ENCODE measurements around the gene CARD18.

CARD18 gene

DNA sequence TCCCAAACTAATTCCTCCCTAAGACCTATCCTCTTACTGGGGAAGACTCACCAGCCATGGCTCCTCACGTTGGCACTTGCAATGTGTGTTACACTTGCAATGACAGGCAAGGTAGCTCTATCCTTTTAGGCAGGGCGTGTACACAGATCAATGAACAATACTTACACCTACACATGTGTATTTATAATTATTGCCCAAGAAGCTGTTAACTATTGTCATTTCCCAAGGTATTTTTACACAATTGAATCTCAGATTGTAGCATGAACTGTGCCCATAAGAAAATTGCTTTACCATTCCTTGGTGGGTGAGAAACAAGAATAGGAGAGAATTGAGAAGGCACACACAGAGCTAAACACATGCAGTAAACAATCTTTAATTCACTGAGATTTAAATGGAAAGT, at the start of gene CARD18:
TSS of gene CARD18 (minus strand) at position 101 of the 400 bp plus-strand sequence. CDS start at position 58, 43 bp downstream.
- in situ Hi-C loops (cut with MboI; ENCODE audit: low sequenced_read_pairs) = no loop called here

GRCh38 chr11:105183987-105184386, 44.4 kb upstream of the CARD18 start:
- in situ Hi-C loops (cut with MboI; ENCODE audit: low sequenced_read_pairs) = no loop called here

DNA sequence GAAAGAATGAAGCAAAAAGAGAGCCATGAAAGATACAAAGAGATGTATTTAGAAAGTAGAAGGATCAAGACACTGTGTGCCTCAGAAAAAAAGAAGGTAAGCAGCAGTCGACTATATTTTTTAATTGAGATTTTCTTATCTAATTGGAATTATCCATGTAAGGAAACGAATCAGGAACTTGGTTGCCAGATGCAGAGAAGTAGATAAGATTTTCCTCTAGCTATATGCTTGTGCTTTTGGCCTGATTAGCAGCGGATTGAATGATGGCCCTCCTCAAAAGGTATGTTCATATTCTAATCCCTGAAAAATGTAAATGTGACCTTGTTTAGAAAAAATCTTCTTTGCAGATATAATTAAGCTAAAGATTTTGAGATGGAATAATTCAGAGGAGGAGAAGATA, 43.9 kb upstream of the CARD18 start:
- in situ Hi-C loops (cut with MboI; ENCODE audit: low sequenced_read_pairs) = no loop called here

GRCh38 chr11:105181521-105181920, 42.0 kb upstream of the CARD18 start:
- in situ Hi-C loops (cut with MboI; ENCODE audit: low sequenced_read_pairs) = no loop called here

GRCh38 chr11:105181100-105181499, 41.5 kb upstream of the CARD18 start:
- in situ Hi-C loops (cut with MboI; ENCODE audit: low sequenced_read_pairs) = no loop called here

- in situ Hi-C loops (cut with MboI; ENCODE audit: low sequenced_read_pairs) = no loop called here
Measured at GRCh38 chr11:105179542-105180278, 40.1 kb upstream of the CARD18 start.

DNA sequence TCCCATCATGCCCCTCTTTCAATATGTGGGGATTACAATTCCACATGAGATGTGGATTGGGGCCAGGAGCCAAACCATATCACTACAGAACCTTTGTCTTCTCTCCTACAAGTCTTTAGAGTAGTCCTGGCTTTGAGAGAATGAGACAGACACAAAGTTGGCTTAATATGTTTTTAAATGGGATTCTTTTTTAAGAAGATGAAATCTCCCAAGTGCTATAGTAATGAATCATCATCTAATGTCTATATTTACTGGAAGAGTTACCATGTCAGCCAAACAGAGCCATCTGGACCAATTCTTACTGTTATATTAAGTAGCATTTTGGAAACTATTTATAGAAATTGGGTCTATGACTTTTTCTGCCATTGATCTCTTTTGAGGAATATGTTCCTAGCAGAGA, 38.1 kb upstream of the CARD18 start:
- in situ Hi-C loops (cut with MboI; ENCODE audit: low sequenced_read_pairs) = no loop called here

- in situ Hi-C loops (cut with MboI; ENCODE audit: low sequenced_read_pairs) = no loop called here
Measured at GRCh38 chr11:105168457-105168856, 28.9 kb upstream of the CARD18 start.

DNA sequence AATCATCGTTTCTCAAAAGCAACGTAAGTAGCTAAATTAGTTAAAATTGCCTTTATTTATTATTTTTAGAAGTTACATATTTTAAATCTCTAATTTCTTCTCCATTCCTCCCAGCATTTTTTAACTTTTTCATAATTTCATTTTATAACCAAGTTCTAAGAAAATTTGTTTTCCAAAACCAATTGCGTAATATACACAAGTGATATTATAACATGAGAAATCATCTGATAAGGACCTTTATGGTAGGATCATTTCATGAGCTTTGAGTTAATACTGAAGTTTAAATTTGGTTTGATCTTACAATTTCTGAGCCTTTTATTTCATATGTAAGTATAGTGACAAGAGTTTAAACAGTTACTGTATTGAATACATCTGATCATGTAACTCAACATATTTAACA, 27.7 kb upstream of the CARD18 start:
- in situ Hi-C loops (cut with MboI; ENCODE audit: low sequenced_read_pairs) = no loop called here

DNA sequence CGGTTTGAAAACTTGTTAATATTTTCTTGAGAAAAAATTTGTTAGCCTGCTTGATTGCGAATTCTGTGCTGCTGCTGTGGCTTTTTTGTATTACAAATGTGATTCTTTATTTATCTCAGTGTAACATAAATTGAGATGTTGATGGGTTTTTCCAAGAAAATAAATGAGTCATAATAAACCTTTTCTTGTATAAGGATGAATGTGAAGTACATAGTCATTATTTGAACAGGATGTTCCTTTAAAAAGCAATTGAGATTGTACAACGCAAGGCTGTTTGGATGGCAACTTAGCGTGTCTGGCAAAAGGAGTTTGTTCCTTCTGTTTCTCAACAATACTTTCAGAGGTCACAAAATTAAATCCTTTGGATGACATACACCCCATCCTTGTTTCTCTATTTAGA, 24.6 kb upstream of the CARD18 start:
- in situ Hi-C loops (cut with MboI; ENCODE audit: low sequenced_read_pairs) = no loop called here

- in situ Hi-C loops (cut with MboI; ENCODE audit: low sequenced_read_pairs) = no loop called here
Measured at GRCh38 chr11:105162506-105162905, 22.9 kb upstream of the CARD18 start.

DNA sequence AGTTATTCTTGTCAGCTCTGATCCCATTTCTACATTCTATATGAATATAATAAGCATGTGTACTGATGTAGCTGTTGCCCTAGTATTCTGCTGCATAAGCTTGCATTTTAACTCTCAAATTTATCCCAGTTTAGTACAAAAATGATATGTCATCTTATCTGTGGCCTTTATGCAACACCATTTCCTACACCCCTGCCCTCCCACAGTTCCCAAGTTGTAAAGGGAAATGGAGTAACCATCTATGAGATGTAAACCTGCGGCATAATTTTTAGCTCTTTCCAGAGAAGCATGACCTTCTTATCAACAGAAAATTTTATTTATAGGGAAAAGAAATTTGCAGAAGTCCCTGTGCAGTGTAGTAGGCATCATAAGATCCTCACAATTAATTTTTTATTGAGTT, 18.9 kb upstream of the CARD18 start:
- in situ Hi-C loops (cut with MboI; ENCODE audit: low sequenced_read_pairs) = no loop called here

GRCh38 chr11:105156720-105157119, 17.2 kb upstream of the CARD18 start:
- in situ Hi-C loops (cut with MboI; ENCODE audit: low sequenced_read_pairs) = no loop called here

- in situ Hi-C loops (cut with MboI; ENCODE audit: low sequenced_read_pairs) = no loop called here
Measured at GRCh38 chr11:105156231-105156630, 16.7 kb upstream of the CARD18 start.

GRCh38 chr11:105155679-105156078, 16.1 kb upstream of the CARD18 start:
- in situ Hi-C loops (cut with MboI; ENCODE audit: low sequenced_read_pairs) = no loop called here

GRCh38 chr11:105153392-105153791, 13.8 kb upstream of the CARD18 start:
- in situ Hi-C loops (cut with MboI; ENCODE audit: low sequenced_read_pairs) = no loop called here

DNA sequence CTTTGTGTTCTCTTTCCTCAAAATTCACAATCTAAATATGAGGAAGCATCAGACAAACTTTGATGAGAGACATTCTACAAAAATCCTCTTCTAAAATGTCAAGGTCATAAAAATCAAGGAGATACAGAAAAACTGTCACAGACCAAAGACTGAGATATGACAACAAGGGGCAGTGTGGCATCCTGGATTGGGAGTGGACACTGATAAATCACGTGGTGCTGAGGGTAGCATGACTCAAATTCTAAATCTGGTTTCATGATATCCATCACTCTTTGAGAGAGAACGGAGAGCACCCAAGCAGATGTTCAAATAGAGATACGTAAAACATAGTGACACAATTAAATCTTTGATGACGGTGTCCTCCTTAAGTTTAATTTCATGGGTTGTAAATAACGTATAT, 13.0 kb upstream of the CARD18 start:
- in situ Hi-C loops (cut with MboI; ENCODE audit: low sequenced_read_pairs) = no loop called here

DNA sequence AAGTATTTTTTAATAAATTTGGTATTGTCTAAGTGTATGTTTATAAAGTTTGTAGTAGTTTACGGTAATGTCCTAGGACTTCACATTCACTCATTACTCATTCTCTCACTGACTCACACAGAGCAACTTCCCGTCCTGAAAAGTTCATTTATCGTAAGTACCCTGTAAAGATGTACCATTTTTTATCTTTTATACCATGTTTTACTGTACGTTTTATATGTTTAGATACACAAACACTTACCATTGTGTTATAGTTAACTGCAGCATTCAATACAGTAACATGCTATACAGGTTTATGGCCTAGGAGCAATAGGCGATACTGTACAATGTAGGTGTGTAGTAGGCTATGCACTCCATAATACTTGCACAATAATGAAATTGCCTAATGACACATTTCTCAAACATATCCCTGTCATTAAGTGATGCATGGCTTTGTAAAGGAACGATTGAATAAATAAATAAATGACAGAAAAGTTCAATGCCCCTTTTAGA, 12.5 kb upstream of the CARD18 start:
- in situ Hi-C loops (cut with MboI; ENCODE audit: low sequenced_read_pairs) = no loop called here

DNA sequence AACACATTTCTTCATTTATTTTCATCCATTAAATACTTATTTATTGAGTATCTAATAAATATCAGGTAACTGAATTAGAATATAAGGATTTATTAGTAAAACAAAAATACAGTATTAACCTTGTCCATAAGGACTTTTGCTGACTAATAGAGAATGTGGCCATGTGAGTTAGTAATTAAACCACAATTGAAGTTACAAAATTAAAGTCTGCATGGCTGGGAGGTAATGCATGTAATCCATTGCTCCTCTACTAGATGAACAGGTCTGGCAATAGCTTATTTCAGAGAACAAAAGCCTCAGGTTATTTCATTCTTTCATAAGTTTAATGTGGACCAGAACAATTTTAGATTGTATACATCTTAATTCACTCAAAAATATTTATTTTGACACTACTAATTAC, 9.9 kb upstream of the CARD18 start:
- in situ Hi-C loops (cut with MboI; ENCODE audit: low sequenced_read_pairs) = no loop called here

DNA sequence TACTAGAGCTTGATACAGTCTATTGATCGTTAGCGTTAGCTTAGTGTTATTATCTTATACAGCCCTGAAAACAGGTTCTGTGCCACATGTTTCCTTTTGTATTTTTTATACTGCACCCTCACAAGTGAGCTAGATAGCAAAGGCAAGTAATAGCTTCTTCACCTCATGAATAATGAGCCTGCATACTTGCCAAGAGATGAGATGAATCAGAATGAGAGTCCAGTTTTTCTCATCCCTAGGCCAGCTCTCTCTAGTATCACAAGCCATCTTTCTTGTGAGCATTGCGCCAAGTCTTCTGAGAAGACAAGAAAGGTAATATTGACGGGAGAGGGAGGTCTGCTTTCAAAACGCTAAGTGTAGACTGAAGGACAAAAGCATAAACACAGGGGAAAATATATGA, 8.7 kb upstream of the CARD18 start:
- in situ Hi-C loops (cut with MboI; ENCODE audit: low sequenced_read_pairs) = no loop called here

- in situ Hi-C loops (cut with MboI; ENCODE audit: low sequenced_read_pairs) = no loop called here
Measured at GRCh38 chr11:105144887-105145286, 5.3 kb upstream of the CARD18 start.

GRCh38 chr11:105142167-105142566, 2.6 kb upstream of the CARD18 start:
- in situ Hi-C loops (cut with MboI; ENCODE audit: low sequenced_read_pairs) = no loop called here

DNA sequence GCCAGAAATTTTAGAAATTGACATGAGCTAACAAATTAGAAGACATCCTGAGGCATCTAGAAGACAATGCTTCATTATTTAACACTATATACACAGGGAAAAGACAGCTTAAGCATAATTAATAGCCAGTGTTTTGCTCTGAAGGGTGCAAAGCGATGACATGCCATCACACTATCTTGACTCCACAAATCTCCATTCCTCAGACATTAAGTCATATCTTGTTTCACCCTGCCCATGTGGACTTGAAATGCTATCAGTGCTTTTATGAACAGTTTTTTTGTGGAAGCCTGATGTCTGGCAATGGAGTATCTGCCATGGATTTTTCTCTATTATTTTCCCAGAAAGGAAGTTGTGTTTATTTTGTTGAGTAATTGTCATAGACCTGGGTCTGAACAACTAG, 2.3 kb downstream of the CARD18 start:
- in situ Hi-C loops (cut with MboI; ENCODE audit: low sequenced_read_pairs) = no loop called here

Measured in HL-60/S4 (cell line).